ENCODE data around the gene DPM2.

DNA sequence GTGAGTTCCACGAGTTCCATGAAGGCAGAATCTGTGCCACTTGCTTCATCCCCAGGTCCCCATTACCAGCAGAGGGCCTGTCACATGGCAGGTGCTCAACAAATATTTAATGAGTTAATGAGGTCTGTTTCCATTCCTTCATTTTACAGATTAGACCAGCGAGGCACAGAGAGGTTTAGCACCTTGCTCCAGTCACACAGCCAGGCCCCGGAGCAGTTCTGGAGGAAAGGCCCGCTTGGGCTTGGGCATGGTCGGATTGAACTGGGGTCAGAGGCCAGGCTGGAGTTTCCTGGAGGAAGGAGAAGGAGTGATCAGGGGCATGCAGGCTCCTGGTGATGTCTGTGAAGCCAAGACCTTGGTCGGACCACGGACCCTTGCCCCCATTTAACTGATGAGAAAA, 16.9 kb downstream of the DPM2 start:
- TF ChIP-seq, protein P1, sequence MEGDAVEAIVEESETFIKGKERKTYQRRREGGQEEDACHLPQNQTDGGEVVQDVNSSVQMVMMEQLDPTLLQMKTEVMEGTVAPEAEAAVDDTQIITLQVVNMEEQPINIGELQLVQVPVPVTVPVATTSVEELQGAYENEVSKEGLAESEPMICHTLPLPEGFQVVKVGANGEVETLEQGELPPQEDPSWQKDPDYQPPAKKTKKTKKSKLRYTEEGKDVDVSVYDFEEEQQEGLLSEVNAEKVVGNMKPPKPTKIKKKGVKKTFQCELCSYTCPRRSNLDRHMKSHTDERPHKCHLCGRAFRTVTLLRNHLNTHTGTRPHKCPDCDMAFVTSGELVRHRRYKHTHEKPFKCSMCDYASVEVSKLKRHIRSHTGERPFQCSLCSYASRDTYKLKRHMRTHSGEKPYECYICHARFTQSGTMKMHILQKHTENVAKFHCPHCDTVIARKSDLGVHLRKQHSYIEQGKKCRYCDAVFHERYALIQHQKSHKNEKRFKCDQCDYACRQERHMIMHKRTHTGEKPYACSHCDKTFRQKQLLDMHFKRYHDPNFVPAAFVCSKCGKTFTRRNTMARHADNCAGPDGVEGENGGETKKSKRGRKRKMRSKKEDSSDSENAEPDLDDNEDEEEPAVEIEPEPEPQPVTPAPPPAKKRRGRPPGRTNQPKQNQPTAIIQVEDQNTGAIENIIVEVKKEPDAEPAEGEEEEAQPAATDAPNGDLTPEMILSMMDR (IDR thresholded peaks at IDR 0.05): no peak
- no peak for TF ChIP-seq POLR2A (IDR thresholded peaks at IDR 0.05)

All from thyroid gland (tissue), 4 donors.